BE2C (cell line): ENCODE measurements around the gene TEFM.

Source experiments
- DNase-seq: peaks from one replicate; pipeline ENCODE4 v3.0.0-alpha.2; 2020
- H3K27me3 ChIP-seq: fragments of 250-450 bp; sonication (Bioruptor Pico); 2 replicates; pipeline ENCODE4 v1.5.1; 2020; ENCODE audit warnings: mild to moderate bottlenecking
- H3K36me3 ChIP-seq: fragments of 250-450 bp; sonication (Bioruptor Pico); 2 replicates; pipeline ENCODE4 v1.5.1; 2020; ENCODE audit warnings: mild to moderate bottlenecking
- H3K4me1 ChIP-seq: fragments of 250-450 bp; sonication (Bioruptor Pico); 2 replicates; pipeline ENCODE4 v1.5.1; 2020
- H3K4me3 ChIP-seq: 2 replicates; pipeline ENCODE4 v1.5.1; 2011; ENCODE audit warnings: low read depth, low read length
- H3K9me3 ChIP-seq: fragments of 250-450 bp; sonication (Bioruptor Pico); 2 replicates; pipeline ENCODE4 v1.5.1; 2020
- CTCF ChIP-seq: IDR thresholded peaks from 2 replicates; pipeline ENCODE4 v1.5.1; 2012; ENCODE audit warnings: mild to moderate bottlenecking, low read depth, low read length

The TEFM gene

GRCh38 chr17:30929081-30929633 lies 23.1 kb upstream of the TEFM start:
- no peak for TF ChIP-seq CTCF
- H3K9me3 ChIP-seq, result no peaks in the 10 kb centered on the region
- DNase-seq, result no peak
- H3K36me3 ChIP-seq, result no peaks in the 10 kb centered on the region
- H3K4me3 ChIP-seq, result no peak overlapping the region
- no peaks in the 10 kb centered on the region for H3K4me1 ChIP-seq
- no peaks in the 10 kb centered on the region for H3K27me3 ChIP-seq

GRCh38 chr17:30928584-30928983 lies 22.5 kb upstream of the TEFM start:
- Histone ChIP-seq H3K9me3 (no peaks in the 10 kb centered on the region), H3K4me3 (no peak overlapping the region), H3K4me1 (no peaks in the 10 kb centered on the region), H3K36me3 (no peaks in the 10 kb centered on the region), H3K27me3 (no peaks in the 10 kb centered on the region)
- no peak for DNase-seq
- TF ChIP-seq CTCF, result no peak

GRCh38 chr17:30927756-30928155 lies 21.7 kb upstream of the TEFM start:
- no peaks in the 10 kb centered on the region for H3K36me3 ChIP-seq
- no peak for DNase-seq
- H3K9me3 ChIP-seq, result no peaks in the 10 kb centered on the region
- peaks cover 5% of the 10 kb centered on the region for H3K27me3 ChIP-seq
- no peak for TF ChIP-seq CTCF
- no peak overlapping the region for H3K4me3 ChIP-seq
- no peaks in the 10 kb centered on the region for H3K4me1 ChIP-seq

GRCh38 chr17:30926516-30926915 lies 20.5 kb upstream of the TEFM start:
- Histone ChIP-seq H3K4me3 (no peak overlapping the region), H3K27me3 (peaks cover 18% of the 10 kb centered on the region), H3K9me3 (no peaks in the 10 kb centered on the region), H3K4me1 (no peaks in the 10 kb centered on the region), H3K36me3 (no peaks in the 10 kb centered on the region)
- DNase-seq, result no peak
- no peak for TF ChIP-seq CTCF

- Histone ChIP-seq H3K36me3 (no peaks in the 10 kb centered on the region), H3K4me3 (no peak overlapping the region), H3K4me1 (no peaks in the 10 kb centered on the region), H3K9me3 (no peaks in the 10 kb centered on the region), H3K27me3 (peaks cover 26% of the 10 kb centered on the region)
- DNase-seq, result no peak
- no peak for TF ChIP-seq CTCF
These were observed 18.3 kb upstream of the TEFM start for GRCh38 chr17:30924341-30924740.

- no peak for DNase-seq
- H3K36me3 ChIP-seq, result no peaks in the 10 kb centered on the region
- no peaks in the 10 kb centered on the region for H3K4me1 ChIP-seq
- H3K4me3 ChIP-seq, result no peak overlapping the region
- no peak for TF ChIP-seq CTCF
- H3K9me3 ChIP-seq, result no peaks in the 10 kb centered on the region
- H3K27me3 ChIP-seq, result peaks cover 26% of the 10 kb centered on the region
These were observed 16.4 kb upstream of the TEFM start for GRCh38 chr17:30922235-30923030.
